ENCODE measurements around the gene CALU. TPM values are rescaled to one million over a fixed set of nuclear protein-coding genes. Genes with fewer than 3 reads are reported as not detected.

CALU gene
- total RNA-seq, 2 donors from 2014 or later, result 76.2 to 87.8 TPM

DNA sequence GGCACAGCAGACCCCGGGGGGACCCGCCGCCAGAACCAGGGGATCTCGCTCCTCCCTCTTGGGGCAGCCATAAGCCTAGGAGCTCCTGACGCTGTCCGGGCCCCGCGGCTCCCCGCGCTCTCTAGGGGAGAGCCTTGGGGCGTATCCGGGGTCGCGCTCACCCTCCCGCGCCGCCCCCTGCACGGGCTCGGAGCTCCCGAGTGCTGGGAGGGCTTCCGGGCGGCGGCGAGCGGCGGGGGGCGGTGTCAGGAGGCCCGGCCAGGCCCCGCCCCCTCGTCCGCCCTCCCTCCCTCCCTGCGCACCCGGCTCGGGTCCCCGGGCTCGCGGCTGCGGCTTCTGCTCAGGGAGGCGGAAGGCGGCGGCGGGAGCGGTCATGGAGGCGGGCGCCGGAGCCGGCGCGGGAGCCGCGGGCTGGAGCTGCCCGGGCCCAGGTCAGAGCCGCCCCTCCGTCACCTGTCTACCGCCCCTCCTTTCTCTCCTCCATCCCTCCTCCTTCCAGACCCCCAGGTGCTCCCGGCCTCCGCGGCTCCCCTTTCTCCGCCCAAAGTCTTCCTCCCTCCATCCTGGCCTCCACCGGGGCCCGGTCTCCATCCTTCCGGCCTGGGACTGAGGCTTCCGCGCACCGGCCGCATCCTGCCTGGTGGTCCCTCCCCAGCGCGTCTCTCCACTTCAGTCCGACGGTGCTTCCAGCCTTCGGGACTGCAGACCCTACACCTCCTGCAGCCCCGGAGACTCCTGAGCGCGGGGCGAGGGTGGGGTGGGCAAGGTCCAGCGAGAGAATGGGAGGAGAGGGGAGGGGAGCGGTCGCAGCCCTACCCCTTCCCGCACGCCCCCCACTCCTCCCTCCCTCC, 52.2 kb downstream of the CALU start, which contains the start of gene CCDC136:
CCDC136 (plus strand) TSS at position 848 of the 851 bp plus-strand sequence. CDS start 444 bp downstream, outside the sequence.
- H3K4me3 ChIP-seq, result peak within 1 kb of the TSS; percentile 75 to 89
- no peaks in the 10 kb centered on the region for H3K9me3 ChIP-seq
- 1% methylated on average over 65 of the region's 80 CpGs for WGBS
- no peaks in the 10 kb centered on the region for H3K27me3 ChIP-seq (replicated peaks; ENCODE audit: insufficient read depth)
- peak; percentile 22 for TF ChIP-seq POLR2AphosphoS5 (IDR thresholded peaks at IDR 0.05)
- TF ChIP-seq, protein P1, sequence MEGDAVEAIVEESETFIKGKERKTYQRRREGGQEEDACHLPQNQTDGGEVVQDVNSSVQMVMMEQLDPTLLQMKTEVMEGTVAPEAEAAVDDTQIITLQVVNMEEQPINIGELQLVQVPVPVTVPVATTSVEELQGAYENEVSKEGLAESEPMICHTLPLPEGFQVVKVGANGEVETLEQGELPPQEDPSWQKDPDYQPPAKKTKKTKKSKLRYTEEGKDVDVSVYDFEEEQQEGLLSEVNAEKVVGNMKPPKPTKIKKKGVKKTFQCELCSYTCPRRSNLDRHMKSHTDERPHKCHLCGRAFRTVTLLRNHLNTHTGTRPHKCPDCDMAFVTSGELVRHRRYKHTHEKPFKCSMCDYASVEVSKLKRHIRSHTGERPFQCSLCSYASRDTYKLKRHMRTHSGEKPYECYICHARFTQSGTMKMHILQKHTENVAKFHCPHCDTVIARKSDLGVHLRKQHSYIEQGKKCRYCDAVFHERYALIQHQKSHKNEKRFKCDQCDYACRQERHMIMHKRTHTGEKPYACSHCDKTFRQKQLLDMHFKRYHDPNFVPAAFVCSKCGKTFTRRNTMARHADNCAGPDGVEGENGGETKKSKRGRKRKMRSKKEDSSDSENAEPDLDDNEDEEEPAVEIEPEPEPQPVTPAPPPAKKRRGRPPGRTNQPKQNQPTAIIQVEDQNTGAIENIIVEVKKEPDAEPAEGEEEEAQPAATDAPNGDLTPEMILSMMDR (IDR thresholded peaks at IDR 0.05), result no peak
- TF ChIP-seq POLR2A (IDR thresholded peaks at IDR 0.05), result peak; percentile 33
- H3K27ac ChIP-seq, result peak within 1 kb of the TSS; percentile 76 to 77
- peak; percentile 60 for DNase-seq (ENCODE audit: low spot score)
- intact Hi-C loops (cut with DNase I), result loop anchor here (5.0 kb wide), 2 partner anchors 34 to 36 kb away; no protein-coding TSS in a partner anchor
- no peaks in the 10 kb centered on the region for H3K4me1 ChIP-seq (replicated peaks)
- no peaks in the 10 kb centered on the region for H3K36me3 ChIP-seq

- intact Hi-C loops (cut with DNase I), result loop anchor here (5.0 kb wide), 2 partner anchors 35 kb away; no protein-coding TSS in a partner anchor
- Histone ChIP-seq H3K4me3 (peak overlapping the region; percentile 75 to 89), H3K36me3 (no peaks in the 10 kb centered on the region), H3K27ac (peak overlapping the region; percentile 76 to 77), H3K9me3 (no peaks in the 10 kb centered on the region), H3K27me3 (replicated peaks; ENCODE audit: insufficient read depth) (no peaks in the 10 kb centered on the region), H3K4me1 (replicated peaks) (no peaks in the 10 kb centered on the region)
- DNase-seq (ENCODE audit: low spot score), result no peak
- WGBS, result 15% methylated on average over 9 of the region's 9 CpGs
- TF ChIP-seq POLR2AphosphoS5 (IDR thresholded peaks at IDR 0.05) (no peak), POLR2A (IDR thresholded peaks at IDR 0.05) (no peak)
- TF ChIP-seq, protein P1 (IDR thresholded peaks at IDR 0.05), result no peak
Measured at GRCh38 chr7:128791972-128792327, 52.8 kb downstream of the CALU start.

GRCh38 chr7:128792471-128793180, 53.5 kb downstream of the CALU start:
- no peaks in the 10 kb centered on the region for H3K4me1 ChIP-seq (replicated peaks)
- H3K27me3 ChIP-seq (replicated peaks; ENCODE audit: insufficient read depth), result no peaks in the 10 kb centered on the region
- 65% methylated on average over 10 of the region's 10 CpGs for WGBS
- no peak for TF ChIP-seq POLR2A (IDR thresholded peaks at IDR 0.05)
- TF ChIP-seq, protein P1 (IDR thresholded peaks at IDR 0.05), result no peak
- no peak for TF ChIP-seq POLR2AphosphoS5 (IDR thresholded peaks at IDR 0.05)
- no peaks in the 10 kb centered on the region for H3K9me3 ChIP-seq
- no peak for DNase-seq (ENCODE audit: low spot score)
- no peak overlapping the region for H3K4me3 ChIP-seq
- no peaks in the 10 kb centered on the region for H3K36me3 ChIP-seq
- intact Hi-C loops (cut with DNase I), result loop anchor here (5.0 kb wide), 2 partner anchors 35 kb away; no protein-coding TSS in a partner anchor
- H3K27ac ChIP-seq, result peak overlapping the region in 1 of 2 donors; percentile 76

GRCh38 chr7:128793181-128793547, 54.0 kb downstream of the CALU start:
- Histone ChIP-seq H3K27me3 (replicated peaks; ENCODE audit: insufficient read depth) (no peaks in the 10 kb centered on the region), H3K4me3 (no peak overlapping the region), H3K9me3 (no peaks in the 10 kb centered on the region), H3K4me1 (replicated peaks) (no peaks in the 10 kb centered on the region), H3K36me3 (no peaks in the 10 kb centered on the region), H3K27ac (no peak overlapping the region)
- intact Hi-C loops (cut with DNase I), result loop anchor here (5.0 kb wide), 2 partner anchors 34 to 36 kb away; no protein-coding TSS in a partner anchor
- TF ChIP-seq POLR2AphosphoS5 (IDR thresholded peaks at IDR 0.05) (no peak), POLR2A (IDR thresholded peaks at IDR 0.05) (no peak)
- TF ChIP-seq, protein P1 (IDR thresholded peaks at IDR 0.05), result no peak
- no peak for DNase-seq (ENCODE audit: low spot score)
- 93% methylated on average over 5 of the region's 5 CpGs for WGBS
